ENCODE measurements around the gene DNAJB9. TPM values are rescaled to one million over a fixed set of nuclear protein-coding genes. Genes with fewer than 3 reads are reported as not detected.

Gene DNAJB9
- total RNA-seq, 2 donors from 2014 or later = 13.9 to 41.2 TPM

GRCh38 chr7:108604307-108605077, 34.8 kb downstream of the DNAJB9 start:
- DNase-seq (ENCODE audit: low spot score) (no peak), ATAC-seq (no peak)
- H3K4me3 Mint-ChIP-seq = no peak overlapping the region
- H3K4me1 Mint-ChIP-seq (ENCODE audit: low read depth in 2 of 2) = no peaks in the 10 kb centered on the region
- no peaks in the 10 kb centered on the region for H3K9me3 Mint-ChIP-seq
- no peaks in the 10 kb centered on the region for H3K36me3 Mint-ChIP-seq
- H3K27me3 Mint-ChIP-seq = peaks cover 8 to 10% of the 10 kb centered on the region in 2 donors
- peak overlapping the region in 1 of 2 donors; percentile 4 for H3K27ac Mint-ChIP-seq

GRCh38 chr7:108605559-108606201, 36.0 kb downstream of the DNAJB9 start:
- no peaks in the 10 kb centered on the region for H3K4me1 Mint-ChIP-seq (ENCODE audit: low read depth in 2 of 2)
- H3K36me3 Mint-ChIP-seq = no peaks in the 10 kb centered on the region
- no peak overlapping the region for H3K4me3 Mint-ChIP-seq
- peaks cover 0 to 2% of the 10 kb centered on the region in 2 donors for H3K27me3 Mint-ChIP-seq
- no peak for ATAC-seq
- no peak for DNase-seq (ENCODE audit: low spot score)
- peak overlapping the region in 1 of 2 donors; percentile 4 for H3K27ac Mint-ChIP-seq
- H3K9me3 Mint-ChIP-seq = no peaks in the 10 kb centered on the region

GRCh38 chr7:108609643-108610042, 40.0 kb downstream of the DNAJB9 start:
- Mint-ChIP-seq H3K27ac (no peak overlapping the region), H3K9me3 (no peaks in the 10 kb centered on the region), H3K36me3 (no peaks in the 10 kb centered on the region), H3K4me3 (no peak overlapping the region), H3K4me1 (ENCODE audit: low read depth in 2 of 2) (no peaks in the 10 kb centered on the region), H3K27me3 (peaks cover 0 to 6% of the 10 kb centered on the region in 2 donors)
- DNase-seq (ENCODE audit: low spot score) (no peak), ATAC-seq (no peak)

- Mint-ChIP-seq H3K36me3 (no peaks in the 10 kb centered on the region), H3K4me3 (no peak overlapping the region)
- ATAC-seq = no peak
Observed at GRCh38 chr7:108611268-108611667, 41.6 kb downstream of the DNAJB9 start.

GRCh38 chr7:108613147-108613948, 43.7 kb downstream of the DNAJB9 start:
- Mint-ChIP-seq H3K36me3 (no peaks in the 10 kb centered on the region), H3K4me1 (ENCODE audit: low read depth in 2 of 2) (no peaks in the 10 kb centered on the region), H3K4me3 (no peak overlapping the region), H3K9me3 (no peaks in the 10 kb centered on the region), H3K27ac (no peak overlapping the region), H3K27me3 (peaks cover 0 to 9% of the 10 kb centered on the region in 2 donors)
- ATAC-seq (no peak), DNase-seq (ENCODE audit: low spot score) (no peak)

More at GRCh38 chr7:108611268-108611667, 41.6 kb downstream of the DNAJB9 start:
- no peak for DNase-seq (ENCODE audit: low spot score)
- H3K27me3 Mint-ChIP-seq = peaks cover 0 to 6% of the 10 kb centered on the region in 2 donors
- H3K9me3 Mint-ChIP-seq = no peaks in the 10 kb centered on the region
- H3K4me1 Mint-ChIP-seq (ENCODE audit: low read depth in 2 of 2) = no peaks in the 10 kb centered on the region
- H3K27ac Mint-ChIP-seq = no peak overlapping the region

- H3K9me3 Mint-ChIP-seq = no peaks in the 10 kb centered on the region
- H3K27ac Mint-ChIP-seq = no peak overlapping the region
- H3K36me3 Mint-ChIP-seq = no peaks in the 10 kb centered on the region
- H3K4me3 Mint-ChIP-seq = no peak overlapping the region
- DNase-seq (ENCODE audit: low spot score) (no peak), ATAC-seq (no peak)
- H3K27me3 Mint-ChIP-seq = peaks cover 0 to 9% of the 10 kb centered on the region in 2 donors
- no peaks in the 10 kb centered on the region for H3K4me1 Mint-ChIP-seq (ENCODE audit: low read depth in 2 of 2)
Observed at GRCh38 chr7:108613949-108614381, 44.3 kb downstream of the DNAJB9 start.

- Mint-ChIP-seq H3K4me1 (ENCODE audit: low read depth in 2 of 2) (no peaks in the 10 kb centered on the region), H3K27me3 (peaks cover 0 to 9% of the 10 kb centered on the region in 2 donors), H3K4me3 (no peak overlapping the region), H3K36me3 (no peaks in the 10 kb centered on the region), H3K9me3 (no peaks in the 10 kb centered on the region), H3K27ac (no peak overlapping the region)
- ATAC-seq (no peak), DNase-seq (ENCODE audit: low spot score) (no peak)
Observed at GRCh38 chr7:108614896-108615295, 45.2 kb downstream of the DNAJB9 start.

- Mint-ChIP-seq H3K4me1 (ENCODE audit: low read depth in 2 of 2) (no peaks in the 10 kb centered on the region), H3K9me3 (no peaks in the 10 kb centered on the region), H3K27me3 (peaks cover 8 to 19% of the 10 kb centered on the region in 2 donors), H3K36me3 (no peaks in the 10 kb centered on the region), H3K27ac (no peak overlapping the region), H3K4me3 (no peak overlapping the region)
- DNase-seq (ENCODE audit: low spot score) (no peak), ATAC-seq (no peak)
Observed at GRCh38 chr7:108618056-108618455, 48.4 kb downstream of the DNAJB9 start.

- Mint-ChIP-seq H3K36me3 (no peaks in the 10 kb centered on the region), H3K27ac (no peak overlapping the region), H3K4me3 (no peak overlapping the region), H3K4me1 (ENCODE audit: low read depth in 2 of 2) (no peaks in the 10 kb centered on the region), H3K9me3 (no peaks in the 10 kb centered on the region), H3K27me3 (peaks cover 12 to 26% of the 10 kb centered on the region in 2 donors)
- DNase-seq (ENCODE audit: low spot score) (no peak), ATAC-seq (peak in 1 of 2 donors; percentile 31)
Observed at GRCh38 chr7:108623220-108623619, 53.5 kb downstream of the DNAJB9 start.

Other genes starting within 250 kb of the DNAJB9 start
- gene NRCAM, start 113.4 kb upstream of the DNAJB9 start, total RNA-seq = not detected
- gene PNPLA8, start 43.7 kb upstream of the DNAJB9 start, total RNA-seq = 10 to 100 TPM; 16.3 to 23.6 TPM
- 10 to 100 TPM; 22.8 to 23.5 TPM for gene THAP5, start 168 bp upstream of the DNAJB9 start, total RNA-seq